HFFc6 (cell line): ENCODE data around the gene NOTCH4. TPM values are rescaled to one million over a fixed set of nuclear protein-coding genes. Genes with fewer than 3 reads are reported as not detected.
A peak's percentile ranks its signal among the peaks of the same experiment; 100 is the strongest.

ENCODE experiments used
- DNase-seq: peaks from one replicate; pipeline ENCODE4 v3.0.0-alpha.2; 2018
- H3K27ac Mint-ChIP-seq: 2 replicates; pipeline ENCODE4 v1.8.0; 2020; ENCODE audit warnings: mild to moderate bottlenecking, mixed read lengths
- H3K27me3 Mint-ChIP-seq: 2 replicates; pipeline ENCODE4 v1.8.0; 2021; ENCODE audit warnings: mild to moderate bottlenecking, moderate library complexity, mixed read lengths; ENCODE audit not compliant: insufficient read depth
- H3K36me3 Mint-ChIP-seq: 2 replicates; pipeline ENCODE4 v1.8.0; 2021; ENCODE audit warnings: low read depth, mixed read lengths
- H3K4me1 Mint-ChIP-seq: 2 replicates; pipeline ENCODE4 v1.8.0; 2020; ENCODE audit warnings: low read depth, mixed read lengths
- H3K4me3 Mint-ChIP-seq: 2 replicates; pipeline ENCODE4 v1.8.0; 2020; ENCODE audit warnings: mild to moderate bottlenecking, moderate library complexity, mixed read lengths
- H3K9me3 Mint-ChIP-seq: 2 replicates; pipeline ENCODE4 v1.8.0; 2020; ENCODE audit warnings: mild to moderate bottlenecking, mixed read lengths
- total RNA-seq, 6 experiments: library from RNA; stranded (reverse); fragmentation: NEBNext Ultra II Directional; extraction: Animal tissue kit (Norgen Biotek cat#: 25700); gene quantifications; 2 replicates in 1 of 6; 3 replicates in 5 of 6; pipeline ENCODE4 v1.2.3, GENCODE V29; 2021
- TF ChIP-seq, protein P1 (sequence below): fragments of 200-600 bp; sonication (generic); IDR thresholded peaks from 2 replicates; pipeline ENCODE4 v1.5.0; 2021; ENCODE audit warnings: antibody characterized with exemption, mild to moderate bottlenecking

The NOTCH4 gene
- total RNA-seq, 6 experiments from 2014 or later = 0.29 to 0.68 (median 0.48) TPM

DNA sequence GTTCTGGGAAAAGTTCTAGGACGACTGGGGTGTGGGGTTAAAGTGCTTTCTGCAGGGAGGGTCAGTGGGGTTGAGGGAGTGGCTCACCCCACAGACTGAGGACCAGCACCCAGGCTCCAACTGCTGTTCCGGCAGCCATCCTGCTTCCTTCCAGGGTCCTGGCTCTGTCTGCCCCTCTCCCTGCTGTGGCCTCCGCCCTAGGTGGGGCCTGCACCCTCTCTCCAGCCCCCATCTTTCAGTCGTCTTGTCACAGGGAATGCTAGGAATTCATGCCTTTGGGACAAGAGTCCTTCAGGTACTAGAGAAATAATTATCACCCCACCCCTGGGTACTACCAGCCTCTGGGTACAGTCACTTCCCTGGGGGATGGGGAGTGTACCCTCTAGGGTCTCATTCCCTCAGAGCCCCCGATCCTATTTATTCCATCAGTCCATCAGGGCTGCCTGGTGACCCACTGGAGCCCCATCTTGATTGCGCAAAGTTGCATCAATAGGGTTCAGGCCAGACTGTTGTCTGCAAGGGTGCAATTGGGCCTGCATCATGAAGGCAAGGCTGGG is 39.7 kb downstream of the NOTCH4 start, which contains the start of gene AGER:
AGER (minus strand) TSS at position 170 of the 557 bp plus-strand sequence; CDS start at position 139, 31 bp downstream.
- no peak for DNase-seq
- H3K36me3 Mint-ChIP-seq = peaks cover 29% of the 10 kb centered on the region
- H3K27ac Mint-ChIP-seq = peak within 1 kb of the TSS; percentile 89; the same call in 1 of the 2 replicates
- H3K27me3 Mint-ChIP-seq = peaks cover 4% of the 10 kb centered on the region
- H3K4me1 Mint-ChIP-seq = peaks cover 55% of the 10 kb centered on the region
- H3K4me3 Mint-ChIP-seq = no peak within 1 kb of the TSS
- TF ChIP-seq, protein P1, sequence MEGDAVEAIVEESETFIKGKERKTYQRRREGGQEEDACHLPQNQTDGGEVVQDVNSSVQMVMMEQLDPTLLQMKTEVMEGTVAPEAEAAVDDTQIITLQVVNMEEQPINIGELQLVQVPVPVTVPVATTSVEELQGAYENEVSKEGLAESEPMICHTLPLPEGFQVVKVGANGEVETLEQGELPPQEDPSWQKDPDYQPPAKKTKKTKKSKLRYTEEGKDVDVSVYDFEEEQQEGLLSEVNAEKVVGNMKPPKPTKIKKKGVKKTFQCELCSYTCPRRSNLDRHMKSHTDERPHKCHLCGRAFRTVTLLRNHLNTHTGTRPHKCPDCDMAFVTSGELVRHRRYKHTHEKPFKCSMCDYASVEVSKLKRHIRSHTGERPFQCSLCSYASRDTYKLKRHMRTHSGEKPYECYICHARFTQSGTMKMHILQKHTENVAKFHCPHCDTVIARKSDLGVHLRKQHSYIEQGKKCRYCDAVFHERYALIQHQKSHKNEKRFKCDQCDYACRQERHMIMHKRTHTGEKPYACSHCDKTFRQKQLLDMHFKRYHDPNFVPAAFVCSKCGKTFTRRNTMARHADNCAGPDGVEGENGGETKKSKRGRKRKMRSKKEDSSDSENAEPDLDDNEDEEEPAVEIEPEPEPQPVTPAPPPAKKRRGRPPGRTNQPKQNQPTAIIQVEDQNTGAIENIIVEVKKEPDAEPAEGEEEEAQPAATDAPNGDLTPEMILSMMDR = no peak
- no peaks in the 10 kb centered on the region for H3K9me3 Mint-ChIP-seq

DNA sequence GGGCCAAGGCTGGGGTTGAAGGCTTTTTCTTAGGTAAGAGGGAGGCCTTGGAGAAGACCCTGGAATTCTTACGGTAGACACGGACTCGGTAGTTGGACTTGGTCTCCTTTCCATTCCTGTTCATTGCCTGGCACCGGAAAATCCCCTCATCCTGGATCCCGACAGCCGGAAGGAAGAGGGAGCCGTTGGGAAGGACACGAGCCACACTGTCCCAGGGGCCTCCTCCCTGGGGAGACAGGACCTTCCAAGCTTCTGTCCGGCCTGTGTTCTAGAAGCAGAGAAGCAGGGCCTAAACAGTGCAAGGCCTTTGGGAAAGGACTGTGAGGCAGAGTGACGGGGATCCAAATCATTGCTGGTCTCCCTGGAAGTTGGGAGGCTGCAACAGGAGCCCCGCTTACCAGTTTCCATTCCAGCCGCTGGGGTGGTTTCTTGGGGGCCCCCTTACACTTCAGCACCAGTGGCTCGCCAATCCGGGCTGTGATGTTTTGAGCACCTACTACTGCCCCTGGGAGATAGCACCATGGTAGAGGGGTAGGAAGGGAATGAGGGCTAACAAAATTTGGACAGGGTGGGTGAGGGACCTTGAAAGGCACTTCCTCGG is 40.3 kb downstream of the NOTCH4 start:
- Mint-ChIP-seq H3K9me3 (no peaks in the 10 kb centered on the region), H3K36me3 (peaks cover 29% of the 10 kb centered on the region), H3K27me3 (peaks cover 4% of the 10 kb centered on the region), H3K4me3 (no peak overlapping the region), H3K27ac (peak overlapping the region; percentile 31; the same call in 1 of the 2 replicates), H3K4me1 (peaks cover 56% of the 10 kb centered on the region)
- TF ChIP-seq, protein P1 = no peak
- DNase-seq = no peak

DNA sequence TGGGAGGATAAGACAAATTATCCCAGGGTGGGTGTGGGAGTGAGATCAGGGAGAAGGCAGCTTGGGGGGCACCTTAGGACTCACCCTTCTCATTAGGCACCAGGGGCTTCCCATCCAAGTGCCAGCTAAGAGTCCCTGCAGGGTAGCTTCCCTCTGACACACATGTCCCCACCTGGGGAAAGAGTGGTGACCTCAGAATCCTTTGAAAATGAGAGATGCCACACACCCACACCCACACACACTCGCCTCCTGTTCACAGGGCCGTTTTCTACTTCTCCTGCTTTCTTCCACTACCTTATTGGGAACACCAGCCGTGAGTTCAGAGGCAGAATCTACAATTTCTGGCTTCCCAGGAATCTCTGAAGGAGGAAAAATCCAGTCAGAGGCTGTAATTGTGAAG is 40.8 kb downstream of the NOTCH4 start:
- Mint-ChIP-seq H3K27me3 (peaks cover 4% of the 10 kb centered on the region), H3K27ac (peak overlapping the region; percentile 31; the same call in 1 of the 2 replicates), H3K4me1 (peaks cover 52% of the 10 kb centered on the region), H3K36me3 (peaks cover 29% of the 10 kb centered on the region), H3K4me3 (no peak overlapping the region), H3K9me3 (no peaks in the 10 kb centered on the region)
- DNase-seq = no peak
- TF ChIP-seq, protein P1 = no peak

DNA sequence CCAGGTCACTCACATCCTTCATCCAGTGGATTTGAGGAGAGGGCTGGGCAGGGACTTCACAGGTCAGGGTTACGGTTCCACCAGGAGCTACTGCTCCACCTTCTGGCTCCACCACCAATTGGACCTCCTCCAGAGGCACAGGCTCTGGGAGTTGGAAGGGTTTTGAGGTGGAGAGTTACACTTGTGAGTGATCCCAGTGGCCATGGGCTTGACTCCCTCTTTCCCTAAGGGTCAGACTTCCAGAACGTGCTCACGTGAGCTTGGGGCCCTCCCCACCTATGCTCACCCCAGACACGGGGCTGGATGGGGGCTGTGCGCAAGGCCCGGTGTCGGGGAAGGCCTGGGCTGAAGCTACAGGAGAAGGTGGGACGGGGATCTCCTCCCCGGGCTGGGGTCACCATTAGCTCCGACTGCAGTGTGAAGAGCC is 41.3 kb downstream of the NOTCH4 start:
- TF ChIP-seq, protein P1 = no peak
- H3K9me3 Mint-ChIP-seq = no peaks in the 10 kb centered on the region
- H3K27ac Mint-ChIP-seq = no peak overlapping the region; the same call in 1 of the 2 replicates
- DNase-seq = no peak
- peaks cover 49% of the 10 kb centered on the region for H3K4me1 Mint-ChIP-seq
- H3K36me3 Mint-ChIP-seq = peaks cover 27% of the 10 kb centered on the region
- H3K4me3 Mint-ChIP-seq = no peak overlapping the region
- peaks cover 4% of the 10 kb centered on the region for H3K27me3 Mint-ChIP-seq

DNA sequence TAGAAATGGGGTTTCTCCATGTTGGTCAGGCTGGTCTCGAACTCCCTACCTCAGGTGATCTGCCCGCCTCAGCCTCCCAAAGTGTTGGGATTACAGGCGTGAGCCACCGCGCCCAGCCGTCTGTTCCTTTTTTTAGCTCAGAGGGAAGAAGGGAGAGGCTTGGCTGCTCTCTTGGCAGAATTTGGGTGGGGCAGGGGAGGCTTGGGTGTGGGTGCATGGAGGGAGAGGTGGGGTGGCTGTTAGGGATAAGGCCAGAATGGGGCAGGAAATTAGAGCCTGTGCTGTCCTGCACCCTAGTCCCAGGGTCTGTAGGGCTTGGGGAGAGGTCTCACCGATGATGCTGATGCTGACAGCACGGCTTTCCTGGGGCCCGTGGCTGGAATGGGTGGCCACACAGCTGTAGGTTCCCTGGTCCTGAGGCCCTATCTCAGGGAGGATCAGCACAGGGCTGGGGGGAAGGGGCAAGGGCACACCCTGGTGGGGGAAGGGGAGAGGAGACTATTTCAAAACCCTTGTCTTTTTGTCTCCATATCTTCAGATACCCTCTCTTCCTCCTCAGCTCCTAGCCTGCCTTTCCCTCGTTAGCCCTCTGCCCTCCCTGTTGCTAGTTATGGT is 41.8 kb downstream of the NOTCH4 start:
- Mint-ChIP-seq H3K9me3 (no peaks in the 10 kb centered on the region), H3K4me1 (peaks cover 49% of the 10 kb centered on the region), H3K36me3 (peaks cover 22% of the 10 kb centered on the region), H3K27ac (no peak overlapping the region), H3K27me3 (peaks cover 4% of the 10 kb centered on the region), H3K4me3 (no peak overlapping the region)
- no peak for DNase-seq
- TF ChIP-seq, protein P1 = no peak
